Transverse colon (tissue), 4 donors: ENCODE results near the gene TTC39A. TPM values are rescaled to one million over a fixed set of nuclear protein-coding genes. Genes with fewer than 3 reads are reported as not detected.

Source experiments
- DNase-seq: peaks from one replicate; pipeline ENCODE4 v3.0.0-alpha.2; 2019
- H3K27ac ChIP-seq, 4 donors: fragments of 200-600 bp; sonication (generic); 2 replicates each; pipeline ENCODE4 v1.5.1; 2016 to 2018; ENCODE audit warnings: inconsistent platforms in 4 of 4
- H3K27me3 ChIP-seq: fragments of 200-600 bp; sonication (generic); 2 replicates; pipeline ENCODE4 v1.5.1; 2017; ENCODE audit warnings: inconsistent platforms
- H3K36me3 ChIP-seq, 4 donors: fragments of 200-600 bp; sonication (generic); 2 replicates each; pipeline ENCODE4 v1.5.1; 2017 to 2019; ENCODE audit warnings: inconsistent platforms in 4 of 4
- H3K4me1 ChIP-seq, 4 donors: fragments of 200-600 bp; sonication (generic); 2 replicates each; pipeline ENCODE4 v1.5.1; 2017 to 2020; ENCODE audit warnings: inconsistent platforms in 4 of 4
- H3K4me3 ChIP-seq, 4 donors: fragments of 200-600 bp; sonication (generic); 1 replicate in 1 of 4; 2 replicates in 3 of 4; pipeline versions ENCODE4 v1.5.1 to v1.6.1; 2017 to 2019; ENCODE audit warnings: inconsistent platforms in 4 of 4
- H3K9me3 ChIP-seq, 2 donors: fragments of 200-600 bp; sonication (generic); 2 replicates each; pipeline ENCODE4 v1.5.1; 2017 to 2019; ENCODE audit warnings: inconsistent platforms in 2 of 2
- CTCF ChIP-seq, 5 experiments: fragments of 200-600 bp in 3 of 5; fragments of 450-650 bp in 2 of 5; sonication (generic) in 3 of 5; IDR thresholded peaks; 1 replicate in 2 of 5; 2 replicates in 3 of 5; pipeline ENCODE4 v1.5.1; 2016 to 2017; ENCODE audit warnings: antibody characterized with exemption in 5 of 5, inconsistent platforms in 3 of 5, mild to moderate bottlenecking in 2 of 5, moderate library complexity in 1 of 5
- EP300 ChIP-seq: sonication (generic); formaldehyde crosslinking; IDR thresholded peaks from one replicate; pipeline ENCODE4 v1.6.1; 2017; ENCODE audit warnings: antibody characterized with exemption, low read depth
- POLR2A ChIP-seq: fragments of 450-650 bp; IDR thresholded peaks from one replicate; pipeline ENCODE4 v1.6.1; 2016; ENCODE audit warnings: antibody characterized with exemption, mild to moderate bottlenecking, moderate library complexity
- POLR2AphosphoS5 ChIP-seq, 3 donors: sonication (generic); formaldehyde crosslinking; IDR thresholded peaks; one replicate each; pipeline ENCODE4 v1.6.1; 2016; ENCODE audit warnings: antibody characterized with exemption in 3 of 3
- WGBS, 2 donors: methylation state at CpG; one replicate each; pipeline ENCODE4 v1.1.5; 2018; ENCODE audit warnings: low coverage in 1 of 2; 5-methylcytosine and 5-hydroxymethylcytosine counted together
- in situ Hi-C, 4 donors: fragments of 200-750 bp; cut with MboI; loops; one replicate each; pipeline versions ENCODE4 v1.15.0 to v1.15.1; 2017; ENCODE audit warnings: low sequenced_read_pairs in 3 of 4, low pct_ligation_motif_present in 1 of 4, low pct_unique_long_range_greater_than_20kb in 1 of 4
- intact Hi-C: fragments of 100-400 bp; cut with DNase I; formaldehyde crosslinking; loops from one replicate; pipeline ENCODE4 v1.15.1; 2023; ENCODE audit warnings: low total_unique reads
- total RNA-seq, 4 donors: library from RNA; depleted of rRNA; stranded (reverse); fragments of >200 nt; gene quantifications; one replicate each; pipeline ENCODE4 v1.1.0, GENCODE V29; 2016

Gene TTC39A
- total RNA-seq, 4 donors from 2014 or later: 41.8 to 96.1 (median 73.0) TPM

GRCh38 chr1:51283979-51284378 is 46.4 kb downstream of the TTC39A start:
- peaks cover 0 to 7% (median 0%) of the 10 kb centered on the region in 4 donors for H3K4me1 ChIP-seq
- no peaks in the 10 kb centered on the region for H3K27me3 ChIP-seq
- no peaks in the 10 kb centered on the region for H3K9me3 ChIP-seq
- H3K4me3 ChIP-seq: no peak overlapping the region
- in situ Hi-C loops (no loop called here), intact Hi-C loops (no loop called here)
- 37 to 40% methylated on average over 5 of the region's 5 CpGs for WGBS, 2 donors
- H3K27ac ChIP-seq: no peak overlapping the region
- no peak for DNase-seq
- no peaks in the 10 kb centered on the region for H3K36me3 ChIP-seq
- no peak for TF ChIP-seq POLR2AphosphoS5 (IDR thresholded peaks at IDR 0.05)
- TF ChIP-seq POLR2A: no peak
- TF ChIP-seq EP300: no peak
- no peak for TF ChIP-seq CTCF (IDR thresholded peaks at IDR 0.05)

- intact Hi-C loops (no loop called here), in situ Hi-C loops (no loop called here)
- WGBS, 2 donors: 61 to 83% methylated on average over 2 to 5 of the region's 5 CpGs
Measured at GRCh38 chr1:51282605-51283004, 47.8 kb downstream of the TTC39A start.

GRCh38 chr1:51281807-51282206 is 48.6 kb downstream of the TTC39A start:
- Histone ChIP-seq H3K4me3 (no peak overlapping the region), H3K27me3 (no peaks in the 10 kb centered on the region), H3K9me3 (no peaks in the 10 kb centered on the region), H3K36me3 (no peaks in the 10 kb centered on the region), H3K27ac (no peak overlapping the region), H3K4me1 (peaks cover 0 to 7% (median 0%) of the 10 kb centered on the region in 4 donors)
- intact Hi-C loops: no loop called here
- in situ Hi-C loops: no loop called here
- 72 to 87% methylated on average over 5 of the region's 5 CpGs for WGBS, 2 donors
- DNase-seq: no peak
- no peak for TF ChIP-seq POLR2A
- TF ChIP-seq EP300: no peak
- TF ChIP-seq POLR2AphosphoS5 (IDR thresholded peaks at IDR 0.05): no peak
- no peak for TF ChIP-seq CTCF (IDR thresholded peaks at IDR 0.05)

More at GRCh38 chr1:51282605-51283004, 47.8 kb downstream of the TTC39A start:
- DNase-seq: no peak
- Histone ChIP-seq H3K27me3 (no peaks in the 10 kb centered on the region), H3K4me3 (no peak overlapping the region), H3K27ac (no peak overlapping the region), H3K36me3 (no peaks in the 10 kb centered on the region), H3K9me3 (no peaks in the 10 kb centered on the region), H3K4me1 (peaks cover 0 to 7% (median 0%) of the 10 kb centered on the region in 4 donors)
- TF ChIP-seq CTCF (IDR thresholded peaks at IDR 0.05) (no peak), POLR2A (no peak), POLR2AphosphoS5 (IDR thresholded peaks at IDR 0.05) (no peak), EP300 (no peak)

GRCh38 chr1:51280321-51280978 is 49.9 kb downstream of the TTC39A start:
- no peak overlapping the region for H3K4me3 ChIP-seq
- H3K27me3 ChIP-seq: no peaks in the 10 kb centered on the region
- TF ChIP-seq EP300 (no peak), POLR2AphosphoS5 (IDR thresholded peaks at IDR 0.05) (no peak), POLR2A (no peak), CTCF (IDR thresholded peaks at IDR 0.05) (no peak)
- DNase-seq: no peak
- peaks cover 0 to 7% (median 0%) of the 10 kb centered on the region in 4 donors for H3K4me1 ChIP-seq
- in situ Hi-C loops (no loop called here), intact Hi-C loops (no loop called here)
- 84 to 90% methylated on average over 3 to 4 of the region's 4 CpGs for WGBS, 2 donors
- no peak overlapping the region for H3K27ac ChIP-seq
- H3K9me3 ChIP-seq: no peaks in the 10 kb centered on the region
- H3K36me3 ChIP-seq: no peaks in the 10 kb centered on the region
